Chondrocyte (in vitro differentiated cells): ENCODE measurements around the gene IGF1R. TPM values are rescaled to one million over a fixed set of nuclear protein-coding genes. Genes with fewer than 3 reads are reported as not detected.

Experiments used
- DNase-seq: peaks from one replicate; pipeline ENCODE4 v3.0.0; 2021; ENCODE audit warnings: mixed read lengths, low spot score
- H3K27ac Mint-ChIP-seq: one replicate; pipeline ENCODE4 v1.8.0; 2021; ENCODE audit warnings: mild to moderate bottlenecking, moderate library complexity, mixed read lengths; ENCODE audit not compliant: unreplicated experiment
- H3K27me3 Mint-ChIP-seq: 2 replicates; pipeline ENCODE4 v1.8.0; 2021; ENCODE audit warnings: low read depth, mixed read lengths
- H3K36me3 Mint-ChIP-seq: 2 replicates; pipeline ENCODE4 v1.8.0; 2021; ENCODE audit warnings: low read depth, mixed read lengths
- H3K4me1 Mint-ChIP-seq: 2 replicates; pipeline ENCODE4 v1.8.0; 2021; ENCODE audit warnings: low read depth, mild to moderate bottlenecking, mixed read lengths
- H3K4me3 Mint-ChIP-seq: one replicate; pipeline ENCODE4 v1.8.0; 2021; ENCODE audit warnings: mild to moderate bottlenecking, moderate library complexity, mixed read lengths; ENCODE audit not compliant: unreplicated experiment
- H3K9me3 Mint-ChIP-seq: 2 replicates; pipeline ENCODE4 v1.8.0; 2021; ENCODE audit warnings: low read depth, mixed read lengths
- CTCF ChIP-seq: fragments of 200-600 bp; sonication (generic); IDR thresholded peaks from 2 replicates; pipeline ENCODE4 v1.5.0; 2021; ENCODE audit warnings: antibody characterized with exemption, mild to moderate bottlenecking, moderate library complexity
- total RNA-seq: library from RNA; stranded (reverse); gene quantifications from 3 replicates; pipeline ENCODE4 v1.2.1, GENCODE V29; 2021

IGF1R gene
- total RNA-seq, 1 donor from 2014 or later: 119 TPM

GRCh38 chr15:98994892-98995291 lies 346.6 kb downstream of the IGF1R start:
- Mint-ChIP-seq H3K36me3 (peaks cover 5% of the 10 kb centered on the region), H3K27ac (no peak overlapping the region)
- no peak for TF ChIP-seq CTCF

DNA sequence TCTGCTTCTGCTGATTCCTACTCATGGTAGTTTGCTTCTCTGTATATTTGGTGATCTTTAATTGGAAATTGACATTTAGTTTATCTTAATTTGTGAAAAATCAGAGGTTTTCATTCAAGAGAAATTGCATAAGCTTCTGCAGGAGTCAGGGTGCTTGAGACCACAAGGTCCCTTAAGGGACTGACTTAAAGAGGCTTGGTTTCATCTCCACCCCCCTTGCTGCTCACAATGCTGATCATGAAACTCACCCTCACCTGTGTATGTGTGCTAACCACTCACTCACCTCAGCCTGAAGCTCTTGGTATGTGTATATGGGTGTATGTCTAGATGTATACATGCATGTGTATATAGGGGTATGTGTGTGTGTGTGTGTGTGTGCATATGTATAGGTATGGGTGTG lies 347.8 kb downstream of the IGF1R start:
- peaks cover 3% of the 10 kb centered on the region for H3K36me3 Mint-ChIP-seq
- no peaks in the 10 kb centered on the region for H3K4me1 Mint-ChIP-seq
- no peak overlapping the region for H3K27ac Mint-ChIP-seq
- peaks cover 19% of the 10 kb centered on the region for H3K9me3 Mint-ChIP-seq
- H3K4me3 Mint-ChIP-seq: no peak overlapping the region
- peaks cover 7% of the 10 kb centered on the region for H3K27me3 Mint-ChIP-seq
- no peak for DNase-seq
- TF ChIP-seq CTCF: no peak

More at GRCh38 chr15:98994892-98995291, 346.6 kb downstream of the IGF1R start:
- Mint-ChIP-seq H3K27me3 (peaks cover 15% of the 10 kb centered on the region), H3K9me3 (peaks cover 19% of the 10 kb centered on the region), H3K4me3 (no peak overlapping the region), H3K4me1 (no peaks in the 10 kb centered on the region)
- DNase-seq: no peak

DNA sequence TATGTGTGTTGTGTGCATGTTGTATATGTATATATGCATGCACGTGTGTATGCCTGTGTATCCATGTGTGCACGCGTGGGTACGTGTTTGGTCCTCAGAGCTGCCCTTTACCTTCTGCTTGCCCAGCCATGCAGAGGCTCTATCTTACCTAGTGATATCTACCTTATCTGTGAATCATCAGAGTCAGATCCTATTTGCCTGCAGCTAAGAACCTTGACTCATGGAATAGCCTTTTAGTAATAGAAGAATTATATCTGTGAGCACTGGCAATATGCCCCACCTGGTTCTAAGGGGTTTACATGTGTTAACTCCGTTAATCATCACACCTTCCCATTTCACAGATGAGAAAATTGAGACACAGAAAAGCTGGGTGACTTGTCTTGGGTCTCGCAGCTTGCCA lies 348.3 kb downstream of the IGF1R start:
- TF ChIP-seq CTCF: no peak
- no peaks in the 10 kb centered on the region for H3K4me1 Mint-ChIP-seq
- no peak overlapping the region for H3K4me3 Mint-ChIP-seq
- H3K9me3 Mint-ChIP-seq: peaks cover 19% of the 10 kb centered on the region
- H3K27me3 Mint-ChIP-seq: peaks cover 6% of the 10 kb centered on the region
- H3K27ac Mint-ChIP-seq: no peak overlapping the region
- peaks cover 3% of the 10 kb centered on the region for H3K36me3 Mint-ChIP-seq
- DNase-seq: no peak

- H3K27ac Mint-ChIP-seq: no peak overlapping the region
- peaks cover 16% of the 10 kb centered on the region for H3K9me3 Mint-ChIP-seq
- H3K36me3 Mint-ChIP-seq: no peaks in the 10 kb centered on the region
- H3K4me1 Mint-ChIP-seq: no peaks in the 10 kb centered on the region
- H3K27me3 Mint-ChIP-seq: no peaks in the 10 kb centered on the region
- no peak overlapping the region for H3K4me3 Mint-ChIP-seq
- no peak for DNase-seq
- TF ChIP-seq CTCF: no peak
Observed at GRCh38 chr15:98997312-98997711, 349.0 kb downstream of the IGF1R start.

DNA sequence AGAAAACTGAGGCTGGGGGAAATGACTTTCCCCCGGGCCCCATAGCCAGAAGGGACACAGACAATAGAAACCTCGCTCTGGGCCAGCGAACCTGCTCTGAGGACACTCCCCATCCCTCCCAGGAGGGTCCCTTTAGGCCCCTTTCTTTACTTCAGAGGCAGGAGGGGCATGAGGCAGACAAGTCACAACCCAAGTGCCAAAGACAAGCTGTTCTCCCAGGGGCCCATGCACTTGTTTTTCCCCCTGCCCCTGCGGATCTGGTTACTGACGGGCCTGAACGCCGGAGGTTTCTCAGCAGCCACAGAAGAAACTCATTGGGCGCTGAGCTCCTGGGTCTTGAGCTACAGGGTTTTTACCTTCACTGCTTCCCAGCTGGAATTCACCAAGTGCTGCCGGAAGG lies 349.4 kb downstream of the IGF1R start:
- Mint-ChIP-seq H3K27ac (no peak overlapping the region), H3K4me1 (no peaks in the 10 kb centered on the region), H3K9me3 (peaks cover 14% of the 10 kb centered on the region), H3K27me3 (no peaks in the 10 kb centered on the region), H3K4me3 (no peak overlapping the region), H3K36me3 (no peaks in the 10 kb centered on the region)
- DNase-seq: no peak
- TF ChIP-seq CTCF: no peak
